GM23338 (cell line): ENCODE measurements around the gene AFF1. TPM values are rescaled to one million over a fixed set of nuclear protein-coding genes. Genes with fewer than 3 reads are reported as not detected.

Source experiments
- ATAC-seq: fragments of 200-7000 bp; cut with Tn5 transposase; 3 replicates; pipeline ENCODE4 v1.9.1; 2020
- DNase-seq: peaks from one replicate; pipeline ENCODE4 v3.0.0-alpha.2; 2015; ENCODE audit warnings: low spot score
- H2AFZ ChIP-seq: fragments of 200-600 bp; sonication (generic); 2 replicates; pipeline ENCODE4 v1.8.0; 2016; ENCODE audit warnings: antibody characterized with exemption, mild to moderate bottlenecking, moderate library complexity
- H3F3A ChIP-seq: fragments of 200-600 bp; sonication (generic); replicated peaks from 2 replicates; pipeline ENCODE4 v1.8.0; 2017; ENCODE audit warnings: antibody characterized with exemption, mixed run types, low read depth
- H3K27ac ChIP-seq: fragments of 200-600 bp; sonication (generic); 2 replicates; pipeline ENCODE4 v1.6.1; 2016; ENCODE audit warnings: low read depth
- H3K27me3 ChIP-seq: fragments of 200-600 bp; sonication (generic); 2 replicates; pipeline ENCODE4 v1.8.0; 2016; ENCODE audit warnings: mild to moderate bottlenecking, mixed run types, moderate library complexity; ENCODE audit not compliant: insufficient read depth
- H3K36me3 ChIP-seq: fragments of 200-600 bp; sonication (generic); 2 replicates; pipeline ENCODE4 v1.8.0; 2016; ENCODE audit warnings: mild to moderate bottlenecking; ENCODE audit not compliant: insufficient read depth
- H3K4me1 ChIP-seq: fragments of 200-600 bp; sonication (generic); 2 replicates; pipeline ENCODE4 v1.8.0; 2016; ENCODE audit warnings: mild to moderate bottlenecking, moderate library complexity; ENCODE audit not compliant: insufficient read depth
- H3K4me2 ChIP-seq: fragments of 200-600 bp; sonication (generic); 2 replicates; pipeline ENCODE4 v1.7.1; 2017; ENCODE audit warnings: mixed run types
- H3K4me3 ChIP-seq: fragments of 200-600 bp; sonication (generic); 2 replicates; pipeline ENCODE4 v1.6.1; 2016; ENCODE audit warnings: mixed run types
- H3K79me2 ChIP-seq: fragments of 200-600 bp; sonication (generic); replicated peaks from 2 replicates; pipeline ENCODE4 v1.8.0; 2017; ENCODE audit warnings: mild to moderate bottlenecking; ENCODE audit not compliant: insufficient read depth
- H3K9me2 ChIP-seq: fragments of 200-600 bp; sonication (generic); 2 replicates; pipeline ENCODE4 v1.8.0; 2017; ENCODE audit not compliant: insufficient read depth
- H4K20me1 ChIP-seq: fragments of 200-600 bp; sonication (generic); replicated peaks from 2 replicates; pipeline ENCODE4 v1.8.0; 2017; ENCODE audit warnings: mild to moderate bottlenecking; ENCODE audit not compliant: insufficient read depth
- H3K27ac Mint-ChIP-seq: 2 replicates; pipeline ENCODE4 v1.8.0; 2020; ENCODE audit warnings: inconsistent platforms, mild to moderate bottlenecking, moderate library complexity, mixed read lengths
- H3K27me3 Mint-ChIP-seq: 3 replicates; pipeline ENCODE4 v1.8.0; 2022; ENCODE audit warnings: low read depth, mild to moderate bottlenecking, moderate library complexity, mixed read lengths, inconsistent platforms; ENCODE audit not compliant: insufficient read depth, poor library complexity
- H3K36me3 Mint-ChIP-seq: 3 replicates; pipeline ENCODE4 v1.8.0; 2021; ENCODE audit warnings: low read depth, mild to moderate bottlenecking, inconsistent platforms, moderate library complexity, mixed read lengths
- H3K4me1 Mint-ChIP-seq: 3 replicates; pipeline ENCODE4 v1.8.0; 2020; ENCODE audit warnings: mild to moderate bottlenecking, inconsistent platforms, mixed read lengths
- H3K4me3 Mint-ChIP-seq: 3 replicates; pipeline ENCODE4 v1.8.0; 2021; ENCODE audit warnings: moderate library complexity, mild to moderate bottlenecking, inconsistent platforms, mixed read lengths
- H3K9me3 Mint-ChIP-seq: 3 replicates; pipeline ENCODE4 v1.8.0; 2020; ENCODE audit warnings: moderate library complexity, mild to moderate bottlenecking, inconsistent platforms, mixed read lengths
- EZH2 ChIP-seq: fragments of 200-600 bp; sonication (generic); IDR thresholded peaks from one replicate; pipeline ENCODE4 v1.8.0; 2017; ENCODE audit warnings: antibody characterized with exemption, mild to moderate bottlenecking, low read depth; ENCODE audit not compliant: unreplicated experiment
- NANOG ChIP-seq: IDR thresholded peaks from 2 replicates; pipeline ENCODE4 v1.6.1; 2016; ENCODE audit warnings: antibody characterized with exemption, borderline replicate concordance
- REST ChIP-seq: IDR thresholded peaks from one replicate; pipeline ENCODE4 v1.6.1; 2018; ENCODE audit warnings: antibody characterized with exemption; ENCODE audit not compliant: unreplicated experiment
- ZNF114 ChIP-seq: fragments of 250-450 bp; sonication (Bioruptor Pico); IDR thresholded peaks from 2 replicates; pipeline ENCODE4 v1.5.0; 2020; ENCODE audit warnings: mild to moderate bottlenecking, moderate library complexity
- ZNF462 ChIP-seq: fragments of 250-450 bp; sonication (Bioruptor Pico); IDR thresholded peaks from 2 replicates; pipeline ENCODE4 v1.5.0; 2020; ENCODE audit warnings: mild to moderate bottlenecking, moderate library complexity
- polyA plus RNA-seq: library from polyadenylated mRNA; unstranded; fragments of >200 nt; fragmentation: Nextera tagmentation; extraction: Ambion mirVana; gene quantifications from 2 replicates; pipeline ENCODE4 v1.2.1, GENCODE V29; 2016
- total RNA-seq: library from RNA; depleted of rRNA; stranded (reverse); fragments of >200 nt; shearing (Covaris generic); gene quantifications from 2 replicates; pipeline ENCODE4 v1.2.3, GENCODE V29; 2014

The AFF1 gene
- total and polyA plus RNA-seq, 2 experiments from 2014 or later, result 42.6 to 67.2 TPM

GRCh38 chr4:86950831-86951525 lies 16.2 kb downstream of the AFF1 start:
- Histone ChIP-seq H3K27ac (peak overlapping the region; percentile 81), H3K79me2 (peaks cover 60% of the 10 kb centered on the region), H4K20me1 (no peaks in the 10 kb centered on the region), H3F3A (0 out of 2 replicates have a peak, but pooled peaks cover 4% of the 10 kb centered on the region), H2AFZ (no peak overlapping the region), H3K27me3 (no peaks in the 10 kb centered on the region), H3K4me3 (peak overlapping the region; percentile 15), H3K36me3 (no peaks in the 10 kb centered on the region), H3K4me2 (peak overlapping the region; percentile 41), H3K4me1 (peaks cover 62% of the 10 kb centered on the region), H3K9me2 (no peaks in the 10 kb centered on the region)
- Mint-ChIP-seq H3K4me3 (peak overlapping the region; percentile 55), H3K36me3 (peaks cover 39% of the 10 kb centered on the region; the same call in 2 of the 3 replicates), H3K9me3 (no peaks in the 10 kb centered on the region), H3K4me1 (peaks cover 76% of the 10 kb centered on the region), H3K27me3 (peaks cover 7% of the 10 kb centered on the region), H3K27ac (peak overlapping the region; percentile 82)
- no peak for TF ChIP-seq ZNF462 (CRISPR knock-in tag)
- TF ChIP-seq REST, result no peak
- TF ChIP-seq NANOG, result peak; percentile 88
- TF ChIP-seq EZH2, result no peak
- no peak for TF ChIP-seq ZNF114
- ATAC-seq, result peak; percentile 54
- DNase-seq, result peak; percentile 85
